Inferior parietal cortex (tissue), 1 donor: Measurements from ENCODE around the gene PHF3.

ENCODE experiments used
- DNase-seq: peaks from one replicate; pipeline ENCODE4 v3.0.0-alpha.2; 2016; ENCODE audit errors: extremely low spot score

The PHF3 gene, protein sequence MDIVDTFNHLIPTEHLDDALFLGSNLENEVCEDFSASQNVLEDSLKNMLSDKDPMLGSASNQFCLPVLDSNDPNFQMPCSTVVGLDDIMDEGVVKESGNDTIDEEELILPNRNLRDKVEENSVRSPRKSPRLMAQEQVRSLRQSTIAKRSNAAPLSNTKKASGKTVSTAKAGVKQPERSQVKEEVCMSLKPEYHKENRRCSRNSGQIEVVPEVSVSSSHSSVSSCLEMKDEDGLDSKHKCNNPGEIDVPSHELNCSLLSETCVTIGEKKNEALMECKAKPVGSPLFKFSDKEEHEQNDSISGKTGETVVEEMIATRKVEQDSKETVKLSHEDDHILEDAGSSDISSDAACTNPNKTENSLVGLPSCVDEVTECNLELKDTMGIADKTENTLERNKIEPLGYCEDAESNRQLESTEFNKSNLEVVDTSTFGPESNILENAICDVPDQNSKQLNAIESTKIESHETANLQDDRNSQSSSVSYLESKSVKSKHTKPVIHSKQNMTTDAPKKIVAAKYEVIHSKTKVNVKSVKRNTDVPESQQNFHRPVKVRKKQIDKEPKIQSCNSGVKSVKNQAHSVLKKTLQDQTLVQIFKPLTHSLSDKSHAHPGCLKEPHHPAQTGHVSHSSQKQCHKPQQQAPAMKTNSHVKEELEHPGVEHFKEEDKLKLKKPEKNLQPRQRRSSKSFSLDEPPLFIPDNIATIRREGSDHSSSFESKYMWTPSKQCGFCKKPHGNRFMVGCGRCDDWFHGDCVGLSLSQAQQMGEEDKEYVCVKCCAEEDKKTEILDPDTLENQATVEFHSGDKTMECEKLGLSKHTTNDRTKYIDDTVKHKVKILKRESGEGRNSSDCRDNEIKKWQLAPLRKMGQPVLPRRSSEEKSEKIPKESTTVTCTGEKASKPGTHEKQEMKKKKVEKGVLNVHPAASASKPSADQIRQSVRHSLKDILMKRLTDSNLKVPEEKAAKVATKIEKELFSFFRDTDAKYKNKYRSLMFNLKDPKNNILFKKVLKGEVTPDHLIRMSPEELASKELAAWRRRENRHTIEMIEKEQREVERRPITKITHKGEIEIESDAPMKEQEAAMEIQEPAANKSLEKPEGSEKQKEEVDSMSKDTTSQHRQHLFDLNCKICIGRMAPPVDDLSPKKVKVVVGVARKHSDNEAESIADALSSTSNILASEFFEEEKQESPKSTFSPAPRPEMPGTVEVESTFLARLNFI (N-terminal part only)

GRCh38 chr6:63635588-63636517, at the start of gene PHF3:
TSS of gene PHF3 (plus strand) at chr6:63635802. CDS start at chr6:63646552, 10,750 bp downstream.
- DNase-seq: peak; percentile 89

- DNase-seq: no peak
These were observed 45.6 kb upstream of the PHF3 start for GRCh38 chr6:63589952-63590411.

DNA sequence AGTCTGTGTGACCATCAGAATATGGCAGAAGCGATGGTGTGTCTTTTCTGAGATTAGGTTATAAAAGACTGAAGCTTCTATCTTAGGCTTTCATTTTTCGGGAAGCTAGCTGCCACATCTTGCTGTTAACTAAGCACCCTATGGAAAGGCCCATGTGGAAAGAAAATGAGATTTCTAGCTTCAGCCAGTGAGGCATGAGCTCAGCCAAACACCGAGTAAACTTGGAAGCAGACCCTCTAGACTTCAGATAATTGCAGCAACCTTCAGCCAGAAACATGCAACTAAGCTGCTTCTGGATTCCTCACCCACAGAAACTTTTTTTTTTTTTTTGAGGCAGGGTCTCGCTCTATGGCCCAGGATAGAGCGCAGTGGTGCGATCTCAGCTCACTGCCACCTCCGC, 42.7 kb upstream of the PHF3 start:
- DNase-seq: no peak

GRCh38 chr6:63597141-63598048, 38.2 kb upstream of the PHF3 start:
- peak; percentile 10 for DNase-seq

DNA sequence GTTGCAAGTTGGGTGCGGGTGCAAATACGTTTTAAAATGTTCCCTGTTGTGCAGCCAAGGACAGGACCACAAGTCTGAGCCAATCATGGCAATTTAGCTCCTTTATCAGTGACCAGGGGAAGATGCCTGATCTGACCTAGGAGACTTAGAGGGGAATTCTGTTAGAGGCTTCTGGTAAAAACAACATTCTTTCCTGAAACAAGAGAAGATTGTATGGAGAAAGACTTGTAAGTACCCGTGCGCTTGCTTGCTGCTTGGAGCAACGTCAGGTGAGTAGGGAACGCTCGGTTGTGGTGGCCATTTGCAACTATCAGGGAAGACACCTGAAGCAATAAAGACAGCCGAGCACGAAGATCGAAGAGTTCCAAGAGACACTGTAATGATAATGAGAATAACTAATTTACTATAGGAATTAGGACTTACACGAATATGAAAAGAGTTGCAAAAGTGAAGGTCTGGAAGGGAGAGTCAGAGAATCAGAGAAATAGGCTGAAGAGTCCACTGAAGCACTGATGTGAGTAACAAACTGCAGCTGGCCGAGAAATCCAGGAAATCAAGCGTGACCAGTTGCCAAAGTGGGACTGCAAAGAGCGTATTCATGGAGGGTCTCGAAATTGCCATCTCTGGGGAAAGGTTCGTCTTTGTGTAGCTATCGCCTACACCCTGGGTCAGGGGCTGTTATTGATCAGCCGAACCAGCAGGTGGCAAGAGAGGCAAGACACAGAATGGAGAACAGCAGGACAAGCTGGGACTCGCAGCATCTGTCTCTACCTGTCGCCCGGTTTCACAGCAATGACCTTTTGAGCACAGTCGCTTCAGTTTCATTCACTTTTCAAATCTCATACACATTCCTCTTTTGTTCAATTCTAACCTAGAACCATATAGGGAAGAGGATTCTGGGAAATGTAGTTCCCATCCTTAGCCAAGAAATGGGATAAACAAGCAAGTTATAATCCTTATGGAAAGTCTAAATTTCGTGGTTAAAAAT, 37.3 kb upstream of the PHF3 start:
- DNase-seq: peak; percentile 87

DNA sequence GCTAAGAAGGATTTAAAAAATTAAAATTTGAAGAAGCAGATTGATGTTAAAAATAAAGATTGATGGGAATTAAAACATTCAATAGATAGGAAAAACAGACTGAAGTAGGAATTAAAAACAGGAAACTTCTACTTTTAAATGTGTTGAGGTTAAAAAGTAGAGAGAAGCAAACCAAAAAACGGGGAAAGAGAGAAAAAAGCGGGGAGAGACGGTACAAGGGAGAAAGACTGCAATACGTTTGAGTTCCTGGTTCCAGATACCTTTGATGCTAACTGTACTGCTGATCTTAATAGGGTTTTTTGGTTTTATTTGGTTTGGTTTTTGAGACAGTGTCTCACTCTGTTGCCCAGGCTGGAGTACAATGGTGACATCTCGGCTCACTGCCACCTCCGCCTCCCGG, 36.4 kb upstream of the PHF3 start:
- no peak for DNase-seq

- no peak for DNase-seq
These were observed 35.5 kb upstream of the PHF3 start for GRCh38 chr6:63600136-63600535.

- DNase-seq: no peak
These were observed 26.4 kb upstream of the PHF3 start for GRCh38 chr6:63609231-63609630.

DNA sequence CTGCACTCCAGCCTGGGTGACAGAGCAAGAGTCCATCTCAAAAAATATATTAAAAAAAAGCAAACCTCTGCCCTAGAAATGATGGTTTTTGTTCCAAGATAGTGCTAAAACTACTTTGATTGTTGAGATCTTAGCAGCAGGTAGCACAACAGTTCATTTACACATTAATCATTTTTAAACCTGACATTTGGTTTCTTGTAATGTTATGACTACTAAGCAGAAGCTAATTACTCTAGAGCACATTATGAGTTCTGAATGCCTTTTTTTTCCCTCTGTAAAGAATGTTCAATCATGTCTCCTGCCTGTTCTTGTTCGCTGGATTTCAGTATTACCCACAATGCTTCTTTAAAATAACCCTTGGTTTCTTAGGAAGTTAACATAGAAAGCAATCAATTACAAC, 24.7 kb upstream of the PHF3 start:
- no peak for DNase-seq

DNA sequence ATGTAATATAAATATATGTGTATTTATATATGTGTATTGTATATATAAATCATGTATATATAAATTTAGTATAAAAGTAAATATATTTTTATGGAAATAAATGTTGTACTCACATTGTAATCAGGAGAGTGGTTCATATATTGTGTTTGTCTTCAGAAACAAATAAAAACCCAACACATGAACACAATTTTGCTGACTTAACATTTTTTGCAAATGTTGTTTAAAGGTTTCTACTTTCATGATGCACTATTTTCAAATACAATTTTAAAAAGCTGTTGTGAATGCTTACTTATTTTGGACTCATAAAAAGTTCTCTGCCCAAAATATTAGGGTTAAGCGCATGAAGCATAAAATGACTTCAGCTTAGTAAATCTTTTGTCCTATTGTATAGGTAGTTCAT, 24.0 kb upstream of the PHF3 start:
- no peak for DNase-seq

GRCh38 chr6:63615590-63615989, 20.0 kb upstream of the PHF3 start:
- DNase-seq: no peak

GRCh38 chr6:63624091-63624490, 11.5 kb upstream of the PHF3 start:
- DNase-seq: no peak

DNA sequence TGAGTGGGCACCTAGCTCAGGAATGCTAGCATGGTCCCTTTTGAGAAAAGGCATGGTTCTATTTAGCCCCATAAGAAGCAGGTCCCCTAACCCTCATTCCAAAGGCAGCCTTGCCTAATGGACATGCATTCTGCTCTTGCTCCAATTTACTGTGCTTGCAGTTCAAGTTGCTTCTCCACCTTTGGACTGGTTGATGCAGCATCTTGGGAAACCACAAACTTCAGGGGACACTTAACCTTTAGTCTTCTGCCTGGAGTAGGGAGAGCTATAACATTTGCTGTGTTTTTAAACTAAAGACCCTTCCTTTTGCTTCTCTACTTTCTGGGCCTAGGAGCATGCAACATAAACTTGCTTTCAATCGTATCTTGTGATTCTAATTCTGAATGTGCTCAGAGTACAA, 5.1 kb upstream of the PHF3 start:
- DNase-seq: no peak

DNA sequence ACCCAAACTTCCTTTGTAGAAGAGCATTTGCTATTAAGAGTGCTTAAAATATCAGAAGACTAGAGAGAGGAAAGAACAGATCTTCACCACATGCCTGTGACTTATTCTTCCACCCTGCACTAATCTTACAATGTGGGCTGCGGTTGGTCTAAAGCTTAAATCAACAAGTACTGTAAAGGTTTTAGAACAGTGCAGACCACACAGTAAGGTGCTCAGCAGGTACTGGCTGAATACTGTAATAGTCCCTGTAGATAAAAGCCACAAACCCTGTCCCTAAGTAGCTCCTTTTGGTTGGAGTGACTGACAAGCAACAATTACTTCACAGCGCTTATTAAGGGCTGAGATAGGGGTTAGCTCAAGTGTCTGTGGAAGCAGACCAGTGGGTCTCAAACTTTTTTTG, 972 bp upstream of the PHF3 start:
- DNase-seq: peak; percentile 20

DNA sequence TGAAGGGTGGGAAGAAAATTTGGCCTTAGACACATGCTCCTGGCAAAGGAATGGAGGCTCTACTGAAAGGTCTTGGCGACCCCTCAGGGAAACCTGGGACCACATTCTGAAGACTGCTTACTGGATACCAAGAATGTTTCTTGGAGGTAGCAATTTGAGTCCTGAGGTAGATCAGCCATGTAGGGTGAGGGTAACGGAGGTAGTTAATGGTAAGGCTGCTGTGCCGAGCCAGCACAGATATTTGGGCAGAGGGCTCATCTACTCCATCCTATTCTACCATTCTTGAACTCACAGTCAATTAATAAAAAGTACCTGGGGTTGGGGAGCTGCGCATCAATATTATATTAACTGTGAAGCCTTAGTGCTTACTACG, 401 bp upstream of the PHF3 start:
- no peak for DNase-seq

- DNase-seq: peak; percentile 44
These were observed 968 bp downstream of the PHF3 start for GRCh38 chr6:63636518-63637021.

- no peak for DNase-seq
These were observed 2.4 kb downstream of the PHF3 start for GRCh38 chr6:63637865-63638445.

DNA sequence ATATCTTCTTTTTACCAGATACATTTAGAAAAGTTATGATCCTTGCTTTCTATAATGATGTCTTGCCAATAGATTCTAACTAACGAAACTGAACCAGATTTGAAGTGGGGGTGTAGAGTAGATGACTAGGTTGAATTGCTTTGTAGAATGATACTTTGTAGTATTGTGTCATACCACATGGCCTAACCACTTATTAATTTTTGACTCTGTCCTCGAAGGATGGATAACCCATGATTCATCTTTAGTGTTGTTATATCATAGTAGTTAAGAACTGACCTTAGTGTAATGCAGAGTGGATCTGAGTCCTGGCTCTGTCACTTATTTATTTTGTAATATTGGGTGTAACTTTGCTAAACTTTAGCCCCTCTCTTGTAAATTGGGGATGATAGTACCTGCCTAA, 4.5 kb downstream of the PHF3 start:
- DNase-seq: no peak
